Measurements from ENCODE around the gene CTSH.
"Not testable (repeated sequence)": the region's sequence is repeated elsewhere in the genome, so short reads cannot be mapped to it uniquely, and the experiment has no call there.

The CTSH gene

GRCh38 chr15:78938658-78939488, 6.0 kb downstream of the CTSH start:
- DNase-seq: no peak

GRCh38 chr15:78937132-78937739, 7.6 kb downstream of the CTSH start:
- DNase-seq: no peak

- DNase-seq: no peak
Measured at GRCh38 chr15:78934655-78935023, 10.2 kb downstream of the CTSH start.

GRCh38 chr15:78933823-78934654, 10.8 kb downstream of the CTSH start:
- DNase-seq: no peak

GRCh38 chr15:78933187-78933822, 11.5 kb downstream of the CTSH start:
- no peak for DNase-seq

GRCh38 chr15:78932258-78932808, 12.5 kb downstream of the CTSH start:
- no peak for DNase-seq

- DNase-seq: no peak
Measured at GRCh38 chr15:78931439-78932257, 13.2 kb downstream of the CTSH start.

- no peak for DNase-seq
Measured at GRCh38 chr15:78930577-78931388, 14.1 kb downstream of the CTSH start.

GRCh38 chr15:78929536-78930264, 15.1 kb downstream of the CTSH start:
- no peak for DNase-seq

GRCh38 chr15:78928616-78929093, 16.2 kb downstream of the CTSH start:
- no peak for DNase-seq

- not testable (repeated sequence) for DNase-seq
Measured at GRCh38 chr15:78928176-78928575, 16.7 kb downstream of the CTSH start.

GRCh38 chr15:78927077-78927790, 17.6 kb downstream of the CTSH start:
- DNase-seq: no peak

GRCh38 chr15:78925956-78926743, 18.7 kb downstream of the CTSH start:
- no peak for DNase-seq

GRCh38 chr15:78925076-78925624, 19.7 kb downstream of the CTSH start:
- no peak for DNase-seq

- DNase-seq: no peak
Measured at GRCh38 chr15:78923480-78924360, 21.1 kb downstream of the CTSH start.

GRCh38 chr15:78923015-78923414, 21.8 kb downstream of the CTSH start:
- no peak for DNase-seq

GRCh38 chr15:78922527-78922926, 22.3 kb downstream of the CTSH start:
- DNase-seq: no peak

All from activated CD4-positive, alpha-beta T cell treated with anti-CD3 and anti-CD28 coated beads for 1 hour (primary cell).